HG03095 (cell line): ENCODE measurements around the gene GADL1.

Experiments used
- ATAC-seq: cut with Tn5 transposase; IDR thresholded peaks from one replicate; pipeline ENCODE4 v1.9.1; 2021; ENCODE audit warnings: moderate library complexity; ENCODE audit not compliant: unreplicated experiment

Gene GADL1

GRCh38 chr3:30681649-30682211 is 212.7 kb downstream of the GADL1 start:
- ATAC-seq = no peak

- no peak for ATAC-seq
Measured at GRCh38 chr3:30680789-30681648, 213.4 kb downstream of the GADL1 start.

DNA sequence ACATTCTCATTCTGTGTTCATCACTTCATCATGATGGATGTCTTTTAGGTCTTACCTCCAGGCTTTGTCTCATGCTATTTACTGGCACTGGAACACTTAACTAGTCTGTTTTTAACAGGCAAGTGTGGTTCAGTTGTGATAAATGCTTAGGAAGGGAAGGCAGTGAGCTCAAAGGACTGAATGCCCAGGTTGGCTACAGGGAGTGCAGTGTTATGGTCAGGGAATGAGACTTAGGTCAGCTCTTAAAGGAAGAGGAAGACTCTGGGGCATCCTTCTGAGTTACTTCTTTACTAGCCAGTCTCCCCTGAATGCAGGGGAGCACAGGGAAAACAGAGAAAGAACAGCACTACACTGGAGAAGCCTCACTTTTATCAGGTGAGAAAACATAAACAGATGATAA is 215.4 kb downstream of the GADL1 start:
- no peak for ATAC-seq

GRCh38 chr3:30677347-30677685 is 217.1 kb downstream of the GADL1 start:
- no peak for ATAC-seq

- ATAC-seq = no peak
Measured at GRCh38 chr3:30676424-30677346, 217.8 kb downstream of the GADL1 start.
